ENCODE measurements around the gene CYBB. TPM values are rescaled to one million over a fixed set of nuclear protein-coding genes. Genes with fewer than 3 reads are reported as not detected.
"Not testable (repeated sequence)": the region's sequence is repeated elsewhere in the genome, so short reads cannot be mapped to it uniquely, and the experiment has no call there.

The CYBB gene
- polyA plus RNA-seq, 1 experiment = not detected

DNA sequence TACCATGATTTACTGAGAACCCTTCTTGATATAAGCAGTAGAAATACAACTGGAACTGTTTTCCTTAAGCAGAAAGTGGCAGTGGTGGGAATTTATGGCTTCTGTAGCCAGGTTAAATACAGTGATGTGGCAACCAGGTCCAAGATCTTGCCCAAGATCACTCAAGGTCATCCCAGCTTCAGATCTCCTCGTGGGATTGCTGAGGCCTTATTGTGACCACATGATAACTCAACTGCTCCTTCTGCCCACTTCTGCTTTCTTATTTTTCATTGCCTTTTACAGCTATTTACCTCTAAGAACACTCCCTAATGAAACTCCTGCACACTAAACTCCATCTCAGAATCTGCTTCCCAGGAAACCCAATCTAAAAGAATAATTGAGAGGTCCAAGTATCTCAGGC is 12.4 kb upstream of the CYBB start:
- ChIA-PET POLR2A (no interaction called here), CTCF (no interaction called here)
- Histone ChIP-seq H3K4me3 (ENCODE audit: low read depth, low read length) (no peak overlapping the region), H3K27ac (ENCODE audit: low read depth, low read length) (no peak overlapping the region), H3K27me3 (ENCODE audit: control insufficient read depth, insufficient read depth, low read length) (no peaks in the 10 kb centered on the region), H3K9me3 (ENCODE audit: control insufficient read depth, insufficient read depth, low read length) (no peaks in the 10 kb centered on the region)
- no peak for DNase-seq (ENCODE audit: low read depth, low spot score)
- TF ChIP-seq, protein P1, sequence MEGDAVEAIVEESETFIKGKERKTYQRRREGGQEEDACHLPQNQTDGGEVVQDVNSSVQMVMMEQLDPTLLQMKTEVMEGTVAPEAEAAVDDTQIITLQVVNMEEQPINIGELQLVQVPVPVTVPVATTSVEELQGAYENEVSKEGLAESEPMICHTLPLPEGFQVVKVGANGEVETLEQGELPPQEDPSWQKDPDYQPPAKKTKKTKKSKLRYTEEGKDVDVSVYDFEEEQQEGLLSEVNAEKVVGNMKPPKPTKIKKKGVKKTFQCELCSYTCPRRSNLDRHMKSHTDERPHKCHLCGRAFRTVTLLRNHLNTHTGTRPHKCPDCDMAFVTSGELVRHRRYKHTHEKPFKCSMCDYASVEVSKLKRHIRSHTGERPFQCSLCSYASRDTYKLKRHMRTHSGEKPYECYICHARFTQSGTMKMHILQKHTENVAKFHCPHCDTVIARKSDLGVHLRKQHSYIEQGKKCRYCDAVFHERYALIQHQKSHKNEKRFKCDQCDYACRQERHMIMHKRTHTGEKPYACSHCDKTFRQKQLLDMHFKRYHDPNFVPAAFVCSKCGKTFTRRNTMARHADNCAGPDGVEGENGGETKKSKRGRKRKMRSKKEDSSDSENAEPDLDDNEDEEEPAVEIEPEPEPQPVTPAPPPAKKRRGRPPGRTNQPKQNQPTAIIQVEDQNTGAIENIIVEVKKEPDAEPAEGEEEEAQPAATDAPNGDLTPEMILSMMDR (IDR thresholded peaks at IDR 0.05; ENCODE audit: low read depth, low read length) = no peak

DNA sequence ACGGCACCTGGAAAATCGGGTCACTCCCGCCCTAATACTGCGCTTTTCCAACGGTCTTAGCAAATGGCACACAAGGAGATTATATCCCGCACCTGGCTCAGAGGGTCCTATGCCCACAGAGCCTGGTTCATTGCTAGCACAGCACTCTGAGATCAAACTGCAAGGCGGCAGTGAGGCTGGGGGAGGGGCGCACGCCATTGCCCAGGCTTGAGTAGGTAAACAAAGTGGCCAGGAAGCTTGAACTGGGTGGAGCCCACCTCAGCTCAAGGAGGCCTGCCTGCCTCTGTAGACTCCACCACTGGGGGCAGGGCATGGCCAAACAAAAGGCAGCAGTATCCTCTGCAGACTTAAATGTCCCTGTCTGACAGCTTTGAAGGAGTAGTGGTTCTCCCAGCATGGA is 11.0 kb upstream of the CYBB start:
- H3K4me3 ChIP-seq (ENCODE audit: low read depth, low read length); H3K9me3 ChIP-seq (ENCODE audit: control insufficient read depth, insufficient read depth, low read length); CTCF ChIA-PET; DNase-seq (ENCODE audit: low read depth, low spot score); H3K27me3 ChIP-seq (ENCODE audit: control insufficient read depth, insufficient read depth, low read length); H3K27ac ChIP-seq (ENCODE audit: low read depth, low read length); POLR2A ChIA-PET: not testable (repeated sequence)

DNA sequence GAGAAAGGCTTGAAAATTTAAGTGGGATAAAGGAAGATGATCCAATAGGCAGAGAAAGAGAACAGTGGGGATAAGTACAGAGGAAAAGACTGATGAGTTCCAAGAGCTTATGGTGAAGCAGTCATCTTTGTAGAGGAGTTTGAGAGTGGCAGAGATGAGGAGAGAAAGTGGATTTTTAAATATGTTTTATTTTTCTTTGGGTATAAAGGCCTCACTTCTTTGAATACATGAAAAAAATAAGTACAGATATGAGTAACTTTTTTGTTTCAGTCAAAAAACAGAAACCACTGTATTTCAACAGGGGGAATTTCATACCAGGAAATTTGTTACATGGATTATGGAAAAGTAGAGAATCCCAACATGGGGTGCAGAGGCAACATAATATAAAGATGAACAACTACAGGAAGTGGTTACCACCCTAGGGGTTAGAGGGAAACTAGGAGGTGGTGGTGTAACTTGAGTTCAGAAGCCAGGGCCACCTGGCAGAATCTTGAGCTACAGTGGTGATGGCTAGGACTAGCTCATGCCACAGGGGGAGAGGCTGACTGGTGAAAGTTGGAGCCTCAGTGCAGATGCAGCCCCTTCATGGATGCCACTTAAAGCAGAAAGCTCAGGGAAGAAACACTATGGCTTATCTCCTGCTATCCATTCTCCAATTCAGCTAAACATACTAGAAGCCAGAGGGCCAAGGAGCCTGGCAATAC is 3.4 kb upstream of the CYBB start:
- TF ChIP-seq, protein P1 (IDR thresholded peaks at IDR 0.05; ENCODE audit: low read depth, low read length) = no peak

DNA sequence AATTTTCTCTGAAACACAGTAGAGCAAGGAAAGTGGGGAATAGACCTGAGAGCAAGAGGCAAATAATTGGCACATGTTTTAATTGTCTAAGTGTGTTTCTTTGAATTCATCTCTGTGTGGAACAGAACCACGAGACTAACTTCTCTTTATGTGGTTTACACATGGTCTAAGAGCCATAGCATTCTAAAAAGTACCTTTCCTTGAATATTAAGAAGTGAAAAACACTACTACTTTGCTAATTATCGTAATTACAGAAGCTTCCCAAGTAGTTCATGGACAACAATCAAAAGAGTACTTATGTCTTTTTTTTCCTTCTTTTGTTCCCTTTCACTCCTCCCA is 2.9 kb upstream of the CYBB start:
- CTCF ChIA-PET = no interaction called here

More for the DNA sequence above, 3.4 kb upstream of the CYBB start:
- ChIA-PET POLR2A (no interaction called here), CTCF (no interaction called here)
- Histone ChIP-seq H3K27ac (ENCODE audit: low read depth, low read length) (no peak overlapping the region), H3K27me3 (ENCODE audit: control insufficient read depth, insufficient read depth, low read length) (no peaks in the 10 kb centered on the region), H3K4me3 (ENCODE audit: low read depth, low read length) (no peak overlapping the region), H3K9me3 (ENCODE audit: control insufficient read depth, insufficient read depth, low read length) (no peaks in the 10 kb centered on the region)
- DNase-seq (ENCODE audit: low read depth, low spot score) = no peak

DNA sequence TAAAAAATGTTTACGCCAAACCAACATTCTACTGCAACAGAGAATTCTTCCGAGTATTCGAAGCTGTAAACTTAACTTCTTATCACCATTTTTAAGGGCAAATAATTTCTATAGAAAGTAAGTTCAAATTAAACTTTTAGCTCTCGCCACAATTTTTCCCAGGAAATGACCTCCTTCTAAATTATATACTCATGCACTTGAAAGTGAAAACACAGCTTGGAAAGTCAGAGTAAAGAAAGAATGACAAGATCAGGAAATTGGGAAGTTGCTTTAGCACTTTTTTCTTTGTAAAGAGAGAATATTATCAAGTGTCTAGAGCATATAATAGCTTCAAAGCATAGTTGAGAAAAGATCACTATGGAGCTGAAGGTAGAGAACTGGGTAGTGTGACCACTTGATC is 1.2 kb downstream of the CYBB start:
- CTCF ChIA-PET = no interaction called here
- POLR2A ChIA-PET = no interaction called here

More for the DNA sequence above, 2.9 kb upstream of the CYBB start:
- no peak for DNase-seq (ENCODE audit: low read depth, low spot score)
- POLR2A ChIA-PET = no interaction called here
- Histone ChIP-seq H3K27me3 (ENCODE audit: control insufficient read depth, insufficient read depth, low read length) (no peaks in the 10 kb centered on the region), H3K9me3 (ENCODE audit: control insufficient read depth, insufficient read depth, low read length) (no peaks in the 10 kb centered on the region), H3K4me3 (ENCODE audit: low read depth, low read length) (no peak overlapping the region), H3K27ac (ENCODE audit: low read depth, low read length) (no peak overlapping the region)
- TF ChIP-seq, protein P1 (IDR thresholded peaks at IDR 0.05; ENCODE audit: low read depth, low read length) = no peak

More for the DNA sequence above, 1.2 kb downstream of the CYBB start:
- no peak overlapping the region for H3K4me3 ChIP-seq (ENCODE audit: low read depth, low read length)
- no peaks in the 10 kb centered on the region for H3K27me3 ChIP-seq (ENCODE audit: control insufficient read depth, insufficient read depth, low read length)
- no peak overlapping the region for H3K27ac ChIP-seq (ENCODE audit: low read depth, low read length)
- TF ChIP-seq, protein P1 (IDR thresholded peaks at IDR 0.05; ENCODE audit: low read depth, low read length) = no peak
- DNase-seq (ENCODE audit: low read depth, low spot score) = no peak
- H3K9me3 ChIP-seq (ENCODE audit: control insufficient read depth, insufficient read depth, low read length) = no peaks in the 10 kb centered on the region
